Epithelial cell of prostate (primary cell): ENCODE data around the gene GALNT11.

Experiments used
- DNase-seq: peaks from one replicate; pipeline ENCODE4 v3.0.0-alpha.2; 2011; ENCODE audit warnings: low read depth, low spot score
- H3K27ac ChIP-seq: fragments of 450-650 bp; 2 replicates; pipeline ENCODE4 v1.5.1; 2017; ENCODE audit warnings: mild to moderate bottlenecking

GALNT11 gene

DNA sequence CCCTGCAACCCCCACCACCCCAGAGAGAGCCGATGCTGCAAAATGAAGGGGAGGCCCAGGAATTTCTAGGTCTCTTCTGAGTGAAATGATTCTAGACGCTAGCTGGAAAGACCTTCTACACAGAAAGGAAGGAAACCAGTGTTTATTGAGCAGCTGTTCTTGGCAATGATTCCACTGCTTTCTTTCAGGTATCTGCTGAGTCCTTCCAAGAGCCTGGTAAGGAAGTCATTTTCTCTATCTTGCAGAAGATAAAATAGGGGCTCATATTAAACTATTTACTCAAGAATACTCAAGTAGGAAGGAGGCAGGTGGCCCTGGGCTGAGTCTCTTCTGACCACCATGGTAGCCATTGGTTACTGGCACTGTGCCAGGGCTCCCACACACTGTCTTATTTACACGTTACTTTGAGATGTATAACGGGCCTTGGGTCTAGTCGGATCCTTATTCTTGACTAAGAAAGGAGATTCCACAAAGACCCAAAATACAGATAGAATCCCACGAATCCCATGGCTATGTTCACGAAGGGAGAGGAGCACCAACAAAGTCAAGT, 112.1 kb downstream of the GALNT11 start:
- no peak overlapping the region for H3K27ac ChIP-seq
- no peak for DNase-seq

DNA sequence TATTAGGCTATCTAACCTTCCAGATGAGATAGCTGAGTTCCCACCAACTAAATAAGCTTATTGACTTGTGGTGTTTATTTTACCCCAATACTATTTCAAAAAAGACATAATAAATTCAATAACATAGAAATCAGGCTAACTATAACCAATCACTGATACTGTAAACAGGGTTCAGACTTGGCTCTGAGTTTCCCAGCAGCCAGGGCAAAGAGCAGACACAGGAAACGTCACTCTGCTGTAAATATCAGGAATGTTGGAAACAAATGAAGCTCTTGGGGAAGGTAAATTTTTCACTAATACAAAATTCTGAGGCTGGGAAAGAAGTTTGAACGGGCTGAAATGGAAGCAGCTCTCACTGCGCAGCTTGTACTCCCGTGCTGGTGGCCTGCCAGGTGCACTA, 114.6 kb downstream of the GALNT11 start:
- no peak overlapping the region for H3K27ac ChIP-seq
- no peak for DNase-seq

DNA sequence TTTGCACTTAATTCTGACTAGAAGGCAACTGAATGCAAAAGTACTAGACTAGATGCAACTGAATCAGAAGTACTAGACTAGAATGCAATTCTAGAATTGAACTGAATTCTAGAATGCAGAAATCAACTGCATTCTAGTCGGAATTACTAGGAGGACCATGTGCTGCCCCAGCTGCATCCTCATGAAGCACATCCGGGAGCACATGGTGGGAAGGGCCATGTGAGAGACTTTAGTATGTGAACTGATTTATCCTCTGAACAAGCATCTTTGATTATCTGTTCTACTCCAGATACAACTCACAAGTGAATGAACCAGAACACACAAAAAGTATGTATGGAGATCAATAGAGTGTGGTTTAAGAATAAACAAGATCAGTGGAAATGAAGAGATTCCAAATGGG, 115.1 kb downstream of the GALNT11 start:
- DNase-seq = no peak
- no peak overlapping the region for H3K27ac ChIP-seq

DNA sequence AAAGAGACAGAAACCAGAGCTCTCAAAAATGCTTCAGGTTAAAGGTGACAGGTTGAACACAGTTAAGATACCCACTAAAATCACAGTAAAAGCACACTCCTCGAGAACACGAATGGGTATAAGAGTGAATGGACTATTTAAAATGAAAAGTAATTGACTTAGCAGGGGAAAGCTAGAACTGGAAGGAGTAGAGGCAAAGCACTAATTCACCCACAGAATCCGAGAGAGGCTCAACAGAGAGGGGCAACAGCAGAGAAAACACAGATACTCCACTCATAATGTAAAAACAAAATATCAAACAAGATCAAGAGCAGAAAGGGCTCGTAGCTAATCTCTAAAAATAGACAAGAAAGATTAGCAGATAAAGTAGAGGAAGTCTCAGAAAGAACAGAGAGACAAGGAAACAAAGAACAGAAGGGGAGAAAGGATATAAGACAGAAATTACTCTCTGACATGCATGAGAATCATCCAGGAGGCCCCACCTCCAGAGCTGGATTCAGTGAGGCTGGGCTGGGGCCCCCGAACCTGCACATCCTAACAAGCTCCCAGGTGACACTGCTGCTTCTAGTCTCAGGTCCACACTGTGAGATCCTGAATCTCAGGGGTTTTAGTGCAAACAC, 117.6 kb downstream of the GALNT11 start:
- H3K27ac ChIP-seq = no peak overlapping the region
- no peak for DNase-seq

DNA sequence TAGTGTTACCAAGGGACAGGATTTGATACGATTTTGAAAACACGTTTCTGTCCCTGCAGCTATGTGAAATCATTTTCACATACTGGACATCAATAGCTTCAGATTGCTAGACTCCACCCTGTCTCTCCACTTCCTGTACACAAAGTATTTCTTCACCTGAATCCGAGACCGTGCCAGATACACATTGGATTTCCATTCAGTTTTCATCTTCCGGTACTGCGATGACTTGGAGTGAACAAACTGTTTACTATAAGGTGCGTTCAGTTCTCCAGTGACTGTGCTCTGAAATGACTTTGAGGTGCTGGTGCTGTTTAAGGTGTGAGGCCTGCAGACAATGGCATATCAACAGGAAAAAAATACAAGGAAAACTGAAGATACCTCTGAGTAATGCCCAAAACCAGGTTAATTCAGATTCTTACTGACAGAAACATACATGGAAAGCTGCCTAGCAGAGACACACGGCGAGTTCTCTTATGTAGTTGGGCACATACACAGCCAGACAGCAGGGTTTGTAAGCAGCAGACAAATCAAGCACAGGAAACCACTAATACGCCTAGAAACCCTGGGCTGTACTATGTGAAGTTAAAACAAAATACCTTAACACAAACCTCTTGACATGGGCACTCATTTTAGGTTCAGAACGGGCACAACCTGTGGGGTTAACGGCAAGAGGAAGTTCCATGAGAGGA, 119.2 kb downstream of the GALNT11 start:
- H3K27ac ChIP-seq = no peak overlapping the region

DNA sequence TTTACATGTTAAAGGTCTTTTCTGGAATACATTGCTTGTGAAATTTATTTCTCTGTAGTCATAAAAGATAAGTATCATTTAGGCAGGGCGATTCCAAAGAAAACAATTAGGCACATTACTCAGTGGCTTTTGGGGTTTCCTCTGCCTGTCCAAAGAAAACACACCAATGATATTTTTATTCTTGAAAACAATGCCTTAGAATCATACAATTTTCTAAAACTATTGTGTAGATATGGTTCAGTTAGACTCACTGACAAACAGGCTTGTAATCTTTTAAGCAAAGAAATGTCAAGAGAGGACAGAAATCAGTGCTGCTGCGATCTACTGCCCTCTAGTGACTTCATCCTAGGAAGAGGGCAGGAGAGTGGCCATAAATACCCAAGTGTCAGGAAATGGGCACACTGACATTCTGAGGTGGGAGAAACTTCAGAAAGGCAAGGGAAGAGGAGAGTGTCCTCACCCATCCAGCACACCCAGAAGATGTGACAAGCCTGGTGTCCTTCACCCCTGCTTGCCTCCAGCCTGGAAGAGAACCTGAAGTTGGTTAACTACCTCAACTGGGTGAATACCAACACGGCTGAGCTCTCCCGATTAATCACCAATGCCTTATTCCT, 120.5 kb downstream of the GALNT11 start:
- H3K27ac ChIP-seq = no peak overlapping the region

More for the DNA sequence above, 119.2 kb downstream of the GALNT11 start:
- DNase-seq = no peak

DNA sequence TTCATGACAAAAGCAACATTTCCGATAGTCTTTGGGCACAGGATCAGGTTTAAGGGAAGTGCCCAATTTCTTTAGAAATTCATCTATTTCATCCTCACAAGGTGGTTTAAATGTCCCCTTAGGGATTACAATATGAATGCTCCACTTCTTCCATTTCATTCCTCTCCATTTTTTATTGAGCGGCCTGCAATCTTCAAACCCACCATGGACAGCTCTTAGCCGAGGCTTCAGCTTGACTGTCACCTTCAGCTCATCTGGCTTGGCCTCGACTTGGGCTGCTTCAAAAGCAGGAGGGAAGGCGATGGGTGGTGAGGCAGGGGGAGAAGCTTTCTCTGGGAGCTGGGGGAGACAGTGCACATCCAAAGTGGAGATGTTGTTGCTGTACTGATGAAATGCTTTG, 123.2 kb downstream of the GALNT11 start:
- DNase-seq = no peak
- no peak overlapping the region for H3K27ac ChIP-seq

More for the DNA sequence above, 120.5 kb downstream of the GALNT11 start:
- no peak for DNase-seq

DNA sequence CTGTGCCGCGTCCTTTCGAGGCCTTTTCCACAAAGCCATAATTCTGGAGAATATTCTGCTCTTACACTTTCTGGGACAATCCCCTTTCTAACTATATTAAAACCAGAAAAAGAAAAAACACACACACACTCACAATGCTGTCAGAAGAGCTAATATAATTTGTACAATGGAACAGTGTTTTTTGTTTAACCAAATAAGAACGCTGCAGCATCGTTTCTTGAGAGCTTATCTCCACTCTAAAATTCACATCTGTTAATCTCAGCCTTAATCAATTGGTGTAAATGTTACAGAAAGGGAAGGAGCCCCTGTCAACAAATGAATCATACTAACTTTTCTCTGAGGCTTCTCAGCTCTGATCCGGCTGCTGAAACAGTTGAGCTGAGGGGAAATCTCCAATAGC, 123.9 kb downstream of the GALNT11 start:
- no peak for DNase-seq
- H3K27ac ChIP-seq = no peak overlapping the region

DNA sequence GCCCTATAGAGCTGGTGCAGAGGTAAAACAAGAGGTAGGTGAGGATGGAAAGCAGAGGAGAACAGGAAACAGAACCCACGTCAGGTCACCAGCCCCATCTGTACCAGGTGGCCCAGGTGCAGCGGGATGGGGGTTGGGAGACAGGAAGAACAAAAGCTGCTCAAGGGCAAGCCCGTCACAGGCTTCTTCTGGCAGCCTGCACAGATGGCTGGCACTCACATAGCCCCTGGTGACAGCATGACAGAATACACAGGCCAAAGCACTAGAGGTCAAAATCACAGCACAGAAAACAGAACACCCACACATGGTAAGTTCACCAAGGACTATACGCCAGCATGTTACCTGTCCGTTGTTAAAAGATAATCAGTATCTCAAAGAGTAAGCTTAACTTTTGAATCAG, 126.8 kb downstream of the GALNT11 start:
- H3K27ac ChIP-seq = no peak overlapping the region
- DNase-seq = no peak

DNA sequence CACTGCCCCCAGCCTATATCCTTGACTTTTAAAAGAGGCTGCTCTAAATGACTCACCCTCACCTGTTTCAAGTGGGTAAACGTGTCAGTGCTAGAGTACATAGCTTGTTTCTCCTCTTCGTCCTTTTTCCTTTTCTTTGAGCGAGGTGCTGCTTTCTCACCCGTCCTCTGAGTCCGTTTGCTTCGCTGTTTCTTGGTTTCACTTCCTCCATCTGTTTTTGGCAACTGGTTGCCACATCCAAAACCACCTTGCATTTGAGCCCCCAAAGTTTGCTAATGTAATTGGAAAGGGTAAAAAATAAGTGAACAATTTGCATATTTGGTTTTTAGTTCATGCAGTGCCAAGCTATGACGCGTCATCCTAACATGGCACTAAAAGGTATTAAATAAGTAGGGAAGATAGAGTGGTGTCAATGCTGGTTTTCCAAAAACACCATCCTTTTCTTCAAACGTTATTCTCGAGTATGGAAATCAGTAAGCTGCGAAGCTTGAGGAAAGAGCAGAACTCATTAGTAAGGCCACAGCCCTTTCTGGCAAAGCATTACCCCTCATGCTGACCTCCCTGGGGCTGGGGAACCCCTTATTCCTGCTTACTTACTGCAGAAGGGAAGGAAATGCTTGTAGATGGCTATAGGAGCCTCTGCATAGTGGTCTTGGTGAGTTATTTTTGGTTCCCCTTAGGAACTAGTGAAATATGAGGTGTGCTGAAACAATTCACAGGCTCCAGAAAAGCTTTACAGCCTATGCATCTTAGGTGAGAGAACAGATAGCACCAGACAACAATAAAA, 133.5 kb downstream of the GALNT11 start:
- no peak overlapping the region for H3K27ac ChIP-seq
- DNase-seq = no peak

DNA sequence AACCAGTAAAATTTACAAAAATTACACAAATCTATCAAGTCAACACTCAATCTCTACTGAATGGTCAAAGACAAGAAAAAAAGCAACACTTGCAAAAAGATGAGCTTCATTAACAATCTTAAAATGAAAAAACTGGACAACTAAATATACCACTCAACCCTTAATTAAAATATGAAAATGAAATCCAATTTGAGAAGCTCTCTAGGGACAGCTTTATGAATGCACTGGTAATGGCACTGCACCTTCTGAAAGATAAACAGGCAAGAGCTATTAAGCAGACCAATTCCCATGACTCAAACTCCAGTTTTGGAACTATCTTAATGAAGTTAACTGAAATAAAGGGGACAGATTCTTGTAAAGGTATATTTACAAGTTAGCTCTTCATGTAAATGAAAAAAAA, 135.7 kb downstream of the GALNT11 start:
- DNase-seq = no peak
- H3K27ac ChIP-seq = no peak overlapping the region

DNA sequence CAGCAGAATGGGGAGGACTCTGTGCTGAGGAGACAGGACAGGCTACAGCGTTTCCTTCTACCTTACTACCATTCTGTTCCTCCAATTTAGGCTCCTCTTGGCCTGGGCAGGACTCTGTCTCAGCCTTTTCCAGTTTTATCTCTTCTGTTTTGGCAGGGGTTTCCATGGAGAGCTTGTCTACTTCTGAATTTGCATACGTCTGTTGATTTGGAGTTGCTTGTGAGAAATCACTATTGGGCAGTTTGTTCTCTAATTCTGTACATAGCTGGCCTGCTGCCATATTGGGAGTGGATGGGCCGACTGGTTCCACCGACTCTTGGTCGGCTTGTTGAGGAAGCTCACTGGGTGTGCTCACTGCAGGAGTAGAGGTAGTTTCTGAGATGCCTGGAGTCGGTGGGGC, 136.8 kb downstream of the GALNT11 start:
- no peak for DNase-seq

More for the DNA sequence above, 136.8 kb downstream of the GALNT11 start:
- no peak overlapping the region for H3K27ac ChIP-seq
